Spleen (tissue), 7 donors: ENCODE data around the gene PCYT2.

Experiments used
- POLR2A ChIP-seq, 3 donors: fragments of 450-650 bp; IDR thresholded peaks; one replicate each; pipeline ENCODE4 v1.5.1; 2017; ENCODE audit warnings: antibody characterized with exemption in 3 of 3, mild to moderate bottlenecking in 1 of 3
- POLR2AphosphoS5 ChIP-seq, 3 donors: sonication (generic); formaldehyde crosslinking; IDR thresholded peaks; one replicate each; pipeline ENCODE4 v1.5.1; 2017; ENCODE audit warnings: antibody characterized with exemption in 3 of 3
- TF ChIP-seq, protein P1 (sequence below), 11 experiments: fragments of 200-600 bp in 7 of 11; fragments of 450-650 bp in 4 of 11; sonication (generic) in 4 of 11; IDR thresholded peaks in 8 of 11; conservative IDR thresholded peaks in 3 of 11; 1 replicate in 7 of 11; 2 replicates in 4 of 11; pipeline versions ENCODE4 v1.4.0 to v1.8.0; 2016 to 2021; ENCODE audit warnings: antibody characterized with exemption in 11 of 11, inconsistent platforms in 4 of 11, mild to moderate bottlenecking in 1 of 11
- donor health status: DM: no; HTN: no; CAD: no; lungs with moderate emphysema.
- donor health status: DM: no; HTN: no; CAD: no.
- donor health status: DM: no; HTN: no; CAD: no.

DNA sequence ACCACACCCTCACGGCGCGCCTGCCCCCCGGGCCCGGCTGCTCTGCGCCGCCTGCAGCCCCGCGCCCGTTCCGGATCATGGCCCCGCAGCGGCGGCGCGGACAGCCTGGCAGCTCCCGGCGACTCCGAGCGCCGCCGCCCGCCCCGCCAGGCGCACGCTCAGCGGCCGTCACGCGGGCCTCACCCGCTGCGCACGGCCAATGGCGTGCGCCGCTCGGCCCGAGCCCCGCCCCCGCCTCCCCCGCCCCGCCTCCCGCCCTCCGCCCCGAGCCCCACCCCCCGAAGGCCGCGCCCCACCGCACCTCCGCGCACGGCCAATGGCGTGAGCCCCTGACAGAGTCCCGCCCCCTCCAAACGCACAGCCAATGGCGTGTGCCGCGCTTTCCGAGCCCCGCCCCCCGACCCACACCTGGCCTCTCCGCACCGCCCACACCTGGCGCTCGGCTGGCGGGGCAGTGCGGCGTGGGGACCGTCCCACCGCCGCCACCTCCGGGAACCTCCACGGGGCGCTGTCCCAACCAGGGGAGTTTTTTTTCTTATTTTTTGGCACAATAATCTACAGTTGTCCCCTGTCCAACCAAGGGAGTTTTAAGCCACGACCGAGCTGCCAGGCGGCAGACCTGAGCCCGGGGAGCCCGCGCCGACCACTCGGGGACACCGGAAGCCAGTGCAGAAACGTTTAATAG is at the start of gene PCYT2:
- TF ChIP-seq, protein P1, sequence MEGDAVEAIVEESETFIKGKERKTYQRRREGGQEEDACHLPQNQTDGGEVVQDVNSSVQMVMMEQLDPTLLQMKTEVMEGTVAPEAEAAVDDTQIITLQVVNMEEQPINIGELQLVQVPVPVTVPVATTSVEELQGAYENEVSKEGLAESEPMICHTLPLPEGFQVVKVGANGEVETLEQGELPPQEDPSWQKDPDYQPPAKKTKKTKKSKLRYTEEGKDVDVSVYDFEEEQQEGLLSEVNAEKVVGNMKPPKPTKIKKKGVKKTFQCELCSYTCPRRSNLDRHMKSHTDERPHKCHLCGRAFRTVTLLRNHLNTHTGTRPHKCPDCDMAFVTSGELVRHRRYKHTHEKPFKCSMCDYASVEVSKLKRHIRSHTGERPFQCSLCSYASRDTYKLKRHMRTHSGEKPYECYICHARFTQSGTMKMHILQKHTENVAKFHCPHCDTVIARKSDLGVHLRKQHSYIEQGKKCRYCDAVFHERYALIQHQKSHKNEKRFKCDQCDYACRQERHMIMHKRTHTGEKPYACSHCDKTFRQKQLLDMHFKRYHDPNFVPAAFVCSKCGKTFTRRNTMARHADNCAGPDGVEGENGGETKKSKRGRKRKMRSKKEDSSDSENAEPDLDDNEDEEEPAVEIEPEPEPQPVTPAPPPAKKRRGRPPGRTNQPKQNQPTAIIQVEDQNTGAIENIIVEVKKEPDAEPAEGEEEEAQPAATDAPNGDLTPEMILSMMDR (IDR thresholded peaks at IDR 0.05 in 8 of 11, conservative IDR thresholded peaks at IDR 0.05 in 3 of 11): peak in 3 of 11 experiments; percentile 12 to 22 (median 18)
- TF ChIP-seq POLR2A (IDR thresholded peaks at IDR 0.05) (no peak), POLR2AphosphoS5 (IDR thresholded peaks at IDR 0.05) (peak; percentile 49 to 74 (median 57))
